HepG2 (cell line): ENCODE data around the gene PITHD1. TPM values are rescaled to one million over a fixed set of nuclear protein-coding genes. Genes with fewer than 3 reads are reported as not detected.

Experiments used
- AGO1 ChIP-seq: fragments of 200-400 bp; formaldehyde crosslinking; IDR thresholded peaks from 2 replicates; pipeline ENCODE4 v1.6.1; 2017; ENCODE audit warnings: mild to moderate bottlenecking, low read depth, low read length, moderate library complexity; ENCODE audit not compliant: poor library complexity, severe bottlenecking
- ELF3 ChIP-seq: IDR thresholded peaks from 2 replicates; pipeline ENCODE4 v1.6.1; 2016; ENCODE audit warnings: missing genetic modification reagents, missing compliant biosample characterization
- GMEB1 ChIP-seq: sonication (generic); formaldehyde crosslinking; IDR thresholded peaks from 2 replicates; pipeline ENCODE4 v1.5.1; 2020; ENCODE audit warnings: missing genetic modification reagents, mild to moderate bottlenecking, borderline replicate concordance
- IKZF5 ChIP-seq: IDR thresholded peaks from 2 replicates; pipeline ENCODE4 v1.6.1; 2018; ENCODE audit warnings: missing genetic modification reagents, mild to moderate bottlenecking, missing compliant biosample characterization
- IRX3 ChIP-seq: sonication (generic); formaldehyde crosslinking; IDR thresholded peaks from 2 replicates; pipeline ENCODE4 v1.8.1; 2023; ENCODE audit warnings: mild to moderate bottlenecking, low read depth, missing genetic modification reagents, borderline replicate concordance
- KDM4B ChIP-seq: sonication (generic); formaldehyde crosslinking; IDR thresholded peaks from 2 replicates; pipeline ENCODE4 v1.4.0; 2020; ENCODE audit warnings: missing genetic modification reagents
- KLF6 ChIP-seq: IDR thresholded peaks from 2 replicates; pipeline ENCODE4 v1.8.0; 2016; ENCODE audit warnings: missing biosample characterization, missing genetic modification reagents
- MED1 ChIP-seq: sonication (generic); formaldehyde crosslinking; IDR thresholded peaks from 2 replicates; pipeline ENCODE4 v1.4.0; 2020; ENCODE audit warnings: missing genetic modification reagents
- MXD1 ChIP-seq: sonication (generic); formaldehyde crosslinking; IDR thresholded peaks from 2 replicates; pipeline ENCODE4 v1.4.0; 2020; ENCODE audit warnings: mild to moderate bottlenecking, missing genetic modification reagents
- MYC ChIP-seq: sonication (generic); formaldehyde crosslinking; IDR thresholded peaks from 2 replicates; pipeline ENCODE4 v1.9.0; 2021; ENCODE audit warnings: missing genetic modification reagents, borderline replicate concordance
- NFKBIZ ChIP-seq: IDR thresholded peaks from 2 replicates; pipeline ENCODE4 v1.6.1; 2018; ENCODE audit warnings: missing genetic modification reagents, missing compliant biosample characterization
- NONO ChIP-seq, 2 experiments: fragments of 450-650 bp in 1 of 2; sonication (generic) in 1 of 2; formaldehyde crosslinking in 1 of 2; IDR thresholded peaks in 1 of 2; conservative IDR thresholded peaks in 1 of 2; 2 replicates each; pipeline versions ENCODE4 v1.6.1 to v1.8.0; 2017 to 2022; ENCODE audit warnings: mild to moderate bottlenecking in 1 of 2, missing genetic modification reagents in 1 of 2, moderate library complexity in 1 of 2
- SMAD1 ChIP-seq: sonication (generic); formaldehyde crosslinking; IDR thresholded peaks from 2 replicates; pipeline ENCODE4 v1.4.0; 2020; ENCODE audit warnings: missing genetic modification reagents, low read depth, mild to moderate bottlenecking, borderline replicate concordance
- SP5 ChIP-seq: IDR thresholded peaks from 2 replicates; pipeline ENCODE4 v1.6.1; 2016; ENCODE audit warnings: low read depth, borderline replicate concordance
- SRSF4 ChIP-seq: fragments of 200-400 bp; formaldehyde crosslinking; IDR thresholded peaks from one replicate; pipeline ENCODE4 v1.6.1; 2018; ENCODE audit warnings: mild to moderate bottlenecking, low read depth, low read length, moderate library complexity; ENCODE audit not compliant: poor library complexity, severe bottlenecking
- TEAD3 ChIP-seq: optimal IDR thresholded peaks from 2 replicates; pipeline ENCODE3; 2016; ENCODE audit warnings: borderline replicate concordance
- ZNF343 ChIP-seq: sonication (generic); formaldehyde crosslinking; IDR thresholded peaks from 2 replicates; pipeline ENCODE4 v1.4.0; 2020; ENCODE audit warnings: mild to moderate bottlenecking, missing genetic modification reagents
- ZNF468 ChIP-seq: sonication (generic); formaldehyde crosslinking; IDR thresholded peaks from 2 replicates; pipeline ENCODE4 v1.8.0; 2022; ENCODE audit warnings: mild to moderate bottlenecking, moderate library complexity, missing genetic modification reagents
- ZNF670 ChIP-seq: sonication (generic); formaldehyde crosslinking; IDR thresholded peaks from 2 replicates; pipeline ENCODE4 v1.8.0; 2022; ENCODE audit warnings: mild to moderate bottlenecking, missing genetic modification reagents, borderline replicate concordance
- ZNF746 ChIP-seq: sonication (generic); formaldehyde crosslinking; IDR thresholded peaks from 2 replicates; pipeline ENCODE4 v1.8.0; 2022; ENCODE audit warnings: mild to moderate bottlenecking, missing genetic modification reagents
- ZNF816 ChIP-seq: sonication (generic); formaldehyde crosslinking; IDR thresholded peaks from 2 replicates; pipeline ENCODE4 v1.8.0; 2022; ENCODE audit warnings: missing genetic modification reagents, mild to moderate bottlenecking, borderline replicate concordance
- polyA plus RNA-seq, 8 experiments: library from polyadenylated mRNA; depleted of rRNA in 3 of 8; stranded (reverse) in 7 of 8; unstranded in 1 of 8; fragments of >200 nt; fragmentation: Illumina TruSeq in 4 of 8; extraction: Trizol in 4 of 8; gene quantifications; 2 replicates each; pipeline versions ENCODE4 v1.2.1 to v1.2.3, GENCODE V29; 2011 to 2016; ENCODE audit warnings: low read depth in 4 of 8, missing spikeins in 1 of 8, mixed read lengths in 1 of 8; ENCODE audit not compliant: insufficient read depth in 1 of 8
- total RNA-seq, 5 experiments: library from RNA; depleted of rRNA; stranded (reverse); fragments of >200 nt; fragmentation: Illumina TruSeq; extraction: Trizol; gene quantifications; 2 replicates each; pipeline ENCODE4 v1.2.3, GENCODE V29; 2016; ENCODE audit warnings: low read depth in 1 of 5
- TF ChIP-seq, protein P1 (sequence below): sonication (generic); formaldehyde crosslinking; IDR thresholded peaks from 2 replicates; pipeline ENCODE4 v1.8.0; 2023; ENCODE audit warnings: mild to moderate bottlenecking, missing genetic modification reagents
- TF ChIP-seq, protein P2 (sequence below): IDR thresholded peaks from 2 replicates; pipeline ENCODE4 v1.6.1; 2018; ENCODE audit warnings: missing genetic modification reagents

Gene PITHD1
- total and polyA plus RNA-seq, 2 of the 13 experiments (the other 11 are each of a cell fraction or from before 2014, with no cell fraction given) = 28.0 to 37.3 TPM

DNA sequence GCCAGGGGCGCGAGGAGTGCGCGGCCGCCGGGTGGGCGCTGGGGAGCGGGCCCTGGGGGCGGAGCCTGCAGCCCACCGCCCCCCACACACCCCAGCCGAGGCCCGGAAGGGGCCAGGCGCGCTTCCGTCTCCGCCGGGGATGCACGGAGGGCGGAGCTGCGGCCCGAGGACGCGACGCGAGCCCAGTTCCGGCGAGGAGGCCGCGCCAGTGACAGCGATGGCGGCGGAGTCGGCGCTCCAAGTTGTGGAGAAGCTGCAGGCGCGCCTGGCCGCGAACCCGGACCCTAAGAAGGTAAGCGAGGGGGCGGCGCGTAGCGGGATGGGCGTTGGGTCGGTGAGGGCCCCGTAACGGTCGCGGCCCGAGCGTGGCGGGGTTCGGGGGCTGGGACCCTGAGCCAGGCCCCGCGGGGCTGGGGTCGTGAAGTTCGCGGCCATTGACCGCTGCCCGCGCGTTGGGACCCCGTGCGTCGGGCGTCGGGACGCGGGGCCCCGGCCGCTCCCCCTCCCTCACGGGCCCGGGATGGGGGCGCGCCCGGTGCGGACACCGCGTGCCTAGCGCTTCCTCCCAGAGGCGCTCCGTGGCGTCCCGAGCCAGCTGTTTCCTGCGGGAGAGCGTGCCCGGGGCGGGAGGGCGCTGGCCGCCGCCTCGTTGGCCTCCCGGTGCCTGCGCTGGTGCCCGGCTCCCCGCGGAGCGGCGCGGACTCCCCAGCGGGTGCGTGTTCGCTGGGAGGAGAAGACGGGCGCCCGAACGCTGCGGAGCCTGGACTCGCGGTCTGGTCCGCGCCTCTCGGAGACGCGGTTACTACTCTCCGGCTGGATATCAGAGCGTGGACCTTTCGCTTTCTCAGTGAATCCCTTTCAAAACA lies 34.7 kb upstream of the PITHD1 start, which contains the start of gene ELOA (continued):
- TF ChIP-seq GMEB1 (CRISPR knock-in tag) (peak; percentile 81; the same call in 1 of the 2 replicates), ZNF746 (CRISPR knock-in tag) (no peak), KLF6 (CRISPR knock-in tag) (0 out of 2 replicates have a peak, but pooled peaks have one; percentile 35), KDM4B (CRISPR knock-in tag) (0 out of 2 replicates have a peak, but pooled peaks have one; percentile 56), ZNF670 (CRISPR knock-in tag) (peak; percentile 42; the same call in 1 of the 2 replicates), ELF3 (peak; percentile 70; the same call in 1 of the 2 replicates), TEAD3 (CRISPR knock-in tag) (peak; percentile 13), SRSF4 (no peak), SMAD1 (0 out of 2 replicates have a peak, but pooled peaks have one; percentile 73), ZNF816 (CRISPR knock-in tag) (0 out of 2 replicates have a peak, but pooled peaks have one; percentile 86), IKZF5 (CRISPR knock-in tag) (peak; percentile 56; the same call in 1 of the 2 replicates), NFKBIZ (0 out of 2 replicates have a peak, but pooled peaks have one; percentile 41), IRX3 (CRISPR knock-in tag) (peak; percentile 40; the same call in 1 of the 2 replicates), SP5 (CRISPR knock-in tag) (peak; percentile 81), NONO (IDR thresholded peaks at IDR 0.05) (no peak), NONO (CRISPR knock-in tag; conservative IDR thresholded peaks at IDR 0.05) (peak; percentile 91), MED1 (CRISPR knock-in tag) (peak; percentile 49; the same call in 1 of the 2 replicates), ZNF468 (CRISPR knock-in tag) (peak; percentile 63; the same call in 1 of the 2 replicates), MXD1 (CRISPR knock-in tag) (peak; percentile 61), ZNF343 (CRISPR knock-in tag) (no peak), MYC (CRISPR knock-in tag) (peak; percentile 77), AGO1 (peak; percentile 79)
- TF ChIP-seq, protein P1, sequence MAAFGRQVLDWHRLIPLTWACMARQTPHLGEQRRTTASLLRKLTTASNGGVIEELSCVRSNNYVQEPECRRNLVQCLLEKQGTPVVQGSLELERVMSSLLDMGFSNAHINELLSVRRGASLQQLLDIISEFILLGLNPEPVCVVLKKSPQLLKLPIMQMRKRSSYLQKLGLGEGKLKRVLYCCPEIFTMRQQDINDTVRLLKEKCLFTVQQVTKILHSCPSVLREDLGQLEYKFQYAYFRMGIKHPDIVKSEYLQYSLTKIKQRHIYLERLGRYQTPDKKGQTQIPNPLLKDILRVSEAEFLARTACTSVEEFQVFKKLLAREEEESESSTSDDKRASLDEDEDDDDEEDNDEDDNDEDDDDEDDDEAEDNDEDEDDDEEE (CRISPR knock-in tag) = 0 out of 2 replicates have a peak, but pooled peaks have one; percentile 38
- TF ChIP-seq, protein P2, sequence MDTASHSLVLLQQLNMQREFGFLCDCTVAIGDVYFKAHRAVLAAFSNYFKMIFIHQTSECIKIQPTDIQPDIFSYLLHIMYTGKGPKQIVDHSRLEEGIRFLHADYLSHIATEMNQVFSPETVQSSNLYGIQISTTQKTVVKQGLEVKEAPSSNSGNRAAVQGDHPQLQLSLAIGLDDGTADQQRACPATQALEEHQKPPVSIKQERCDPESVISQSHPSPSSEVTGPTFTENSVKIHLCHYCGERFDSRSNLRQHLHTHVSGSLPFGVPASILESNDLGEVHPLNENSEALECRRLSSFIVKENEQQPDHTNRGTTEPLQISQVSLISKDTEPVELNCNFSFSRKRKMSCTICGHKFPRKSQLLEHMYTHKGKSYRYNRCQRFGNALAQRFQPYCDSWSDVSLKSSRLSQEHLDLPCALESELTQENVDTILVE (CRISPR knock-in tag) = peak; percentile 74; the same call in 1 of the 2 replicates
